ENCODE measurements around the gene NPLOC4. TPM values are rescaled to one million over a fixed set of nuclear protein-coding genes. Genes with fewer than 3 reads are reported as not detected.
"Not testable (repeated sequence)": the region's sequence is repeated elsewhere in the genome, so short reads cannot be mapped to it uniquely, and the experiment has no call there.

Gene NPLOC4
- total RNA-seq, 2 experiments from 2014 or later: 84.6 to 89.0 TPM

DNA sequence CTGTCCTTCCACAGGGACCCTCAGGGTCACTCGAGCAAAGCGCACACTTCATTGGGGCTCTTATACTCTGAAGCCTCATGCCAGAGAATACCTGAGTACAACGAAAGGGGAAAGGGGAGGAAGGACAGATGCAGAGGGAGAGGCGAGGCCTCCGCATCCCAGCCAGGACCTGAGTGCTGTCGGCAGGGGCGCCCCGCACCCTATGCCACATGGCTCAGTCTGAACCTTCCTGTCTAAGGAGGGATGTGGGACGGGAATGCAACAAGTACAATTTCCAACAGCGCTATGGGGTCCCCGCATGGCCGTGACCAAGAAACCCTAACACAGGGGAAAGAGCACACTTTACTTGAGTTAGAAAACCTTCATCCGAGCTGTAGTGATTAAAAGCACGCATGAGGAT is 44.9 kb downstream of the NPLOC4 start:
- Mint-ChIP-seq H3K9me3 (no peaks in the 10 kb centered on the region), H3K27ac (no peak overlapping the region), H3K4me3 (no peak overlapping the region), H3K36me3 (ENCODE audit: low read depth) (peaks cover 47% of the 10 kb centered on the region), H3K4me1 (no peaks in the 10 kb centered on the region), H3K27me3 (no peaks in the 10 kb centered on the region)
- ChIA-PET POLR2A (no interaction called here), CTCF (no interaction called here)
- DNase-seq: no peak

DNA sequence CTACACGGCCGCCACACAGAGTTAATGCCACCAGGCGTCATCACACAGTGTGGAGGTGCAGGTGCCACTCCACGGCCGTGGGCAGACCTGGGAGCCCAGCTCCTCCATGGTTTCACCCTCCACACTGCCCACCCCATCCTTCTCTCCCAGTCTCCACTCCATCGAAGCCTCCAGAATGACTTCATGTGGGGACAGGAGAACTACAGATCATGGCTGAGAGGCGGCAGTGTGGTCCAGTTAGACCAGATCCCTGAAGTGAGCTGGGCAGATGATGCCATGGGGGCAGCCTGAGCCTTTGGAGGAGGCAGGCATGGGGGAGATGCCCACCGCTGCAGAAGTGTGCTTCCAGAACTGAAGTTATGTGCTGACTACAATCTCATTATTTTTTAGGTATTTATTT is 46.8 kb downstream of the NPLOC4 start:
- CTCF ChIA-PET: interaction anchor here (1.4 kb wide), 1 partner anchor 11 kb away, joined by 5 read pairs; no protein-coding TSS in a partner anchor
- H3K27me3 Mint-ChIP-seq: no peaks in the 10 kb centered on the region

GRCh38 chr17:81589612-81590011 is 47.3 kb downstream of the NPLOC4 start:
- Mint-ChIP-seq H3K9me3 (no peaks in the 10 kb centered on the region), H3K27ac (no peak overlapping the region), H3K27me3 (no peaks in the 10 kb centered on the region), H3K4me1 (no peaks in the 10 kb centered on the region), H3K36me3 (ENCODE audit: low read depth) (peaks cover 49% of the 10 kb centered on the region), H3K4me3 (no peak overlapping the region)
- DNase-seq: no peak
- ChIA-PET POLR2A (no interaction called here), CTCF (no interaction called here)

More for the DNA sequence above, 46.8 kb downstream of the NPLOC4 start:
- no peak for DNase-seq
- no peak overlapping the region for H3K27ac Mint-ChIP-seq
- H3K9me3 Mint-ChIP-seq: no peaks in the 10 kb centered on the region
- H3K36me3 Mint-ChIP-seq (ENCODE audit: low read depth): peaks cover 52% of the 10 kb centered on the region
- POLR2A ChIA-PET: no interaction called here
- H3K4me3 Mint-ChIP-seq: no peak overlapping the region
- H3K4me1 Mint-ChIP-seq: no peaks in the 10 kb centered on the region

DNA sequence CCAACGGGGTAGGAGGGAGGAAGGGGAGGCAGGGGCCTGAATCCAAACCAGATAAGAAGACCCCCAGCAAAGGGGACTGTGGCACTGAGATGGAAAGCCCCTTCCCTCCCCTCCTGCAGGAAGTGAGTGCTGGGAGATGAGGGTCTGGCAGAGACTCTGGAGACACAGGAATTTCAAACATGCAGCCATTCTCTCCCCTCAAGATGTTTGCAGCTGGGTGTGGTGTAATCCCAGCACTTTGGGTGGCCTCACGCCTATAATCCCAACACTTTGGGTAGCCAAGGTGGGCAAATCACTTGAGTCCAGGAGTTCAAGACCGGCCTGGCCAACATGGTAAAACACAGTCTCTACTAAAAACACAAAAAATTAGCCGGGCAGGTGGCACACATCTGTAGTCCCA is 50.8 kb downstream of the NPLOC4 start:
- ChIA-PET POLR2A (no interaction called here), CTCF (no interaction called here)
- H3K4me3 Mint-ChIP-seq: no peak overlapping the region
- no peak overlapping the region for H3K27ac Mint-ChIP-seq
- no peaks in the 10 kb centered on the region for H3K27me3 Mint-ChIP-seq
- DNase-seq: no peak
- H3K9me3 Mint-ChIP-seq: no peaks in the 10 kb centered on the region
- peaks cover 48% of the 10 kb centered on the region for H3K36me3 Mint-ChIP-seq (ENCODE audit: low read depth)
- no peaks in the 10 kb centered on the region for H3K4me1 Mint-ChIP-seq

DNA sequence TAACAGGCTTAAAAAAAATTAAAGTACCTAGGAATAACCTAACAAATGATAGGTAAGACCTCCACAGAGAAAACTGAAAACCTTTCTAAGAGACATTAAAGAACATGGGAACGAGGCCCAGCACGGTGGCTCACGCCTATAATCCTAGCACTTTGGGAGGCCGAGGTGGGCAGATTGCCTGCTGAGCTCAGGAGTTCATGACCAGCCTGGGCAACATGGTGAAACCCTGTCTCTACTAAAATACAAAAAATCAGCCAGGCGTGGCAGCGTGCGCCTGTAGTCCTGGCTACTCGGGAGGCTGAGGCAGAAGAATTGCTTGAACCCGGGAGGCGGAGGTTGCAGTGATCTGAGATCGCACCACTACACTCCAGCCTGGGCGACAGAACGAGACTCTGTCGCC is 52.1 kb downstream of the NPLOC4 start:
- H3K4me3 Mint-ChIP-seq, H3K27me3 Mint-ChIP-seq, H3K27ac Mint-ChIP-seq, CTCF ChIA-PET, POLR2A ChIA-PET, H3K4me1 Mint-ChIP-seq, H3K9me3 Mint-ChIP-seq, DNase-seq: not testable (repeated sequence)
- peaks cover 47% of the 10 kb centered on the region for H3K36me3 Mint-ChIP-seq (ENCODE audit: low read depth)

- DNase-seq: no peak
- H3K27me3 Mint-ChIP-seq: no peaks in the 10 kb centered on the region
- POLR2A ChIA-PET: no interaction called here
- H3K36me3 Mint-ChIP-seq (ENCODE audit: low read depth): peaks cover 45% of the 10 kb centered on the region
- peak overlapping the region; percentile 36 for H3K27ac Mint-ChIP-seq
- no peaks in the 10 kb centered on the region for H3K9me3 Mint-ChIP-seq
- no peak overlapping the region for H3K4me3 Mint-ChIP-seq
- CTCF ChIA-PET: no interaction called here
- peaks cover 1% of the 10 kb centered on the region for H3K4me1 Mint-ChIP-seq
Measured at GRCh38 chr17:81583589-81584342, 53.1 kb downstream of the NPLOC4 start.

- no peaks in the 10 kb centered on the region for H3K9me3 Mint-ChIP-seq
- H3K4me1 Mint-ChIP-seq: peaks cover 1% of the 10 kb centered on the region
- H3K4me3 Mint-ChIP-seq: no peak overlapping the region
- no peak for DNase-seq
- ChIA-PET CTCF (no interaction called here), POLR2A (no interaction called here)
- no peaks in the 10 kb centered on the region for H3K27me3 Mint-ChIP-seq
- peaks cover 39% of the 10 kb centered on the region for H3K36me3 Mint-ChIP-seq (ENCODE audit: low read depth)
- H3K27ac Mint-ChIP-seq: no peak overlapping the region
Measured at GRCh38 chr17:81582749-81583148, 54.2 kb downstream of the NPLOC4 start.

DNA sequence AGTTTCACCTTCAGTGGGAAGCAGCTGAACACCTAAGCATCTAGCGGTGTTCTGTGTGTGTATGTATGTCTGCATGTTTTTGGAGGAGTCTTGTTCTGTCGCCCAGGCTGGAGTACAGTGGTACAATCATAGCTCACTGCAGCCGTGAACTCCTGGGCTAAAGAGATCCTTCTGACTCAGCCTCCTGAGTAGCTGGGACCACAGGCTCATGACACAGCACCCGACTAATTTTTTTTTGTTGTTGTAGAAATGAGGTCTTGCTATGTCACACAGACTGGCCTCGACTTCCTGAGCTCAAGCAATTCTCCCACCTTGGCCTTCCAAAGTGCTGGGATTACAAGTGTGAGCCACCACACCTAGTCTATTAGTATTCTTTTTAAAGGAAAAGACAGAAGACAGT is 54.6 kb downstream of the NPLOC4 start:
- H3K4me3 Mint-ChIP-seq: no peak overlapping the region
- no peak overlapping the region for H3K27ac Mint-ChIP-seq
- no peaks in the 10 kb centered on the region for H3K9me3 Mint-ChIP-seq
- peaks cover 1% of the 10 kb centered on the region for H3K4me1 Mint-ChIP-seq
- H3K36me3 Mint-ChIP-seq (ENCODE audit: low read depth): peaks cover 41% of the 10 kb centered on the region
- no peaks in the 10 kb centered on the region for H3K27me3 Mint-ChIP-seq
- ChIA-PET POLR2A (no interaction called here), CTCF (no interaction called here)
- DNase-seq: no peak

DNA sequence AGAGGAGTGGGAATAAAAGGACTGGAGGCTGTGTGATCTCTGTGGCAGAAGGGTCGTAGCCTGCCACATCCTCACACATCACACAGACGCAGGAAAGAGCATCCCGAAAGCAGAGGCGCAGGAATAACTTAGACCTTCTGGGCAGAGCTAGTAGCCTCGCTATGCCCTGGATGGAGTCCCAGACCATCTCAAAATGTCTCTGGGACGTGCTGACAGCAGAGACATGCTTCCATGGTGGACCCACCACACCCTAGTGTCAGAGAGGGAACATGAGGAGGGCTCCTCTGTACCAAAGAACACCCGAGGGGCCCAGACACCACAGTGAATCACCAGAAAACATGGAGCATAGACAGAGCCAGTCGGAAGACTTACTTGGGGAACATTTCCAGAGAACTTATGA is 55.2 kb downstream of the NPLOC4 start:
- no peaks in the 10 kb centered on the region for H3K9me3 Mint-ChIP-seq
- H3K27me3 Mint-ChIP-seq: no peaks in the 10 kb centered on the region
- ChIA-PET POLR2A (no interaction called here), CTCF (no interaction called here)
- peaks cover 1% of the 10 kb centered on the region for H3K4me1 Mint-ChIP-seq
- no peak overlapping the region for H3K27ac Mint-ChIP-seq
- no peak for DNase-seq
- peaks cover 38% of the 10 kb centered on the region for H3K36me3 Mint-ChIP-seq (ENCODE audit: low read depth)
- no peak overlapping the region for H3K4me3 Mint-ChIP-seq

DNA sequence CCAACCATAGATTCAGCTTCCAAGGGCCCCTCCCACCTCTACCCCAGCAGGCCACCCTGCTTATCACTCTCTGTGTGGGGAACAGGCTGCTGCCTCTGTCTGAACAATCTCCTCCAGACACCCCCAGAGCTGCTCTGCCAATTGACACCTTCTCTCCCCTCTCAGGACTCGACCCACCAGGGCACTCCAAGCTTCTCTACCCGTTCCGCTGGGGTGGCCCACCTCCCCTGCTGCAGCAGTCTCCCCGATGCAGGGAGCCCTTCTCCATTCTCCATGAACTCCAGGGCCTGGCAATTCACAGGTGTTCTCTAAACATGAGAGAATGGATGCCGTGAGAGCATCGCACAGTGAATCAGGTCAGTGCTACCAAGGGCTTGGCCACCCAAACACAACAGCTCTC is 56.4 kb downstream of the NPLOC4 start:
- H3K9me3 Mint-ChIP-seq: no peaks in the 10 kb centered on the region
- H3K27me3 Mint-ChIP-seq: no peaks in the 10 kb centered on the region
- H3K4me1 Mint-ChIP-seq: peaks cover 1% of the 10 kb centered on the region
- H3K4me3 Mint-ChIP-seq: no peak overlapping the region
- H3K36me3 Mint-ChIP-seq (ENCODE audit: low read depth): peaks cover 39% of the 10 kb centered on the region
- no peak overlapping the region for H3K27ac Mint-ChIP-seq
- ChIA-PET POLR2A (no interaction called here), CTCF (no interaction called here)
- DNase-seq: no peak

- H3K27me3 Mint-ChIP-seq: no peaks in the 10 kb centered on the region
- H3K4me3 Mint-ChIP-seq: no peak overlapping the region
- peaks cover 1% of the 10 kb centered on the region for H3K4me1 Mint-ChIP-seq
- ChIA-PET CTCF (no interaction called here), POLR2A (no interaction called here)
- DNase-seq: no peak
- peaks cover 35% of the 10 kb centered on the region for H3K36me3 Mint-ChIP-seq (ENCODE audit: low read depth)
- no peak overlapping the region for H3K27ac Mint-ChIP-seq
- H3K9me3 Mint-ChIP-seq: no peaks in the 10 kb centered on the region
Measured at GRCh38 chr17:81579821-81580321, 57.0 kb downstream of the NPLOC4 start.

DNA sequence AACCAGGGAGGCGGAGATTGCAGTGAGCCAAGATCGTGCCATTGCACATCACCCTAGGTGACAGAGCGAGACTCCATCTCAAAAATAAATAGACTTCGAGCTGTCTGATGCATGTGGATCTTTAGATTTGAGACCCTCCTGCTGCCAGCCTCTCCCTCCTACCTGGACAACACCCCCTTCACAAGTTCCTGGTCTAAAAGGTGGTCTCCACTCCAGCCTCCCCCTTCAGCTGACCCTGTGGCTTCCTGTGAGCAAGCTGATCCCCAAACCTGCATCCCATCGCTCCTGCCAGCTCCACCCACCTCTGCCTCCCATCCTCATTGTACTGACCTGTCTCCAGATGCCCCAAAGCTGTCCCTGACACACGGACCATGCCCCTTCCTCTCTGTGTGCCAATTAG is 57.6 kb downstream of the NPLOC4 start:
- Mint-ChIP-seq H3K27ac (no peak overlapping the region), H3K27me3 (no peaks in the 10 kb centered on the region), H3K9me3 (no peaks in the 10 kb centered on the region), H3K4me1 (peaks cover 1% of the 10 kb centered on the region), H3K36me3 (ENCODE audit: low read depth) (peaks cover 35% of the 10 kb centered on the region), H3K4me3 (no peak overlapping the region)
- POLR2A ChIA-PET: no interaction called here
- DNase-seq: no peak
- CTCF ChIA-PET: no interaction called here

DNA sequence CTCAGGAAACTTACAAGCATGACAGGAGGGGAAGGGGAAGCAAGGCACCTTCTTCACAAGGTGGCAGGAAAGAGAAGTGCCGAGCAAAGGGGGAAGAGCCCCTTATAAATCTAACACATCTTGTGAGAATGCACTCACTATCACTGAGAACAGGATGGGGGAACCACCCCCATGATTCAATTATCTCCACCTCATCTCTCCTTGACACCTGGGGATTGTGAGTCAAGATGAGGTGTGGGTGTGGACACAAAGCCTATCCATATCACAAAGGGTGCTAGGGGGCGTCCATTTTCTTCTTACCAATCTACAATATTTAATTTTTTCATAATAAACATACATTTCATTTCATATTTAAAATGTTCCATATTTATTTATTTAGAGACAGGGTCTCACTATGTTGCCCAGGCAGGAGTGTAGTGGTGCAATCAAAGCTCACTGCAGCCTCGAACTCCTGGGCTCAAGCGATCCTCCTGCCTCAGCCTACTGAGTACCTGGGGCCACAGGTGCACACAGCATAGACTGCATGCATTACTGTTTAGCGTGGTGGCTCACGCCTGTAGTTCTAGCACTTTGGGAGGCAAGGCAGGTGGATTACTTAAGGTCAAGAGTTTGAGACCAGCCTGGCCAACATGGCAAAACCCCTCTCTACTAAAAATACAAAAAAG is 58.2 kb downstream of the NPLOC4 start:
- Mint-ChIP-seq H3K9me3 (no peaks in the 10 kb centered on the region), H3K36me3 (ENCODE audit: low read depth) (peaks cover 34% of the 10 kb centered on the region), H3K27ac (no peak overlapping the region), H3K4me3 (no peak overlapping the region), H3K4me1 (peaks cover 1% of the 10 kb centered on the region), H3K27me3 (no peaks in the 10 kb centered on the region)
- CTCF ChIA-PET: no interaction called here
- POLR2A ChIA-PET: no interaction called here
- DNase-seq: no peak

GRCh38 chr17:81578038-81578441 is 58.9 kb downstream of the NPLOC4 start:
- no peaks in the 10 kb centered on the region for H3K9me3 Mint-ChIP-seq
- DNase-seq: no peak
- CTCF ChIA-PET: interaction anchor here (1.4 kb wide), 1 partner anchor 23 kb away, joined by 6 read pairs; no protein-coding TSS in a partner anchor
- H3K27ac Mint-ChIP-seq: no peak overlapping the region
- peaks cover 1% of the 10 kb centered on the region for H3K4me1 Mint-ChIP-seq
- H3K4me3 Mint-ChIP-seq: no peak overlapping the region
- POLR2A ChIA-PET: no interaction called here
- no peaks in the 10 kb centered on the region for H3K27me3 Mint-ChIP-seq
- H3K36me3 Mint-ChIP-seq (ENCODE audit: low read depth): peaks cover 30% of the 10 kb centered on the region
